ENCODE data around the gene AGFG2.

AGFG2 gene

DNA sequence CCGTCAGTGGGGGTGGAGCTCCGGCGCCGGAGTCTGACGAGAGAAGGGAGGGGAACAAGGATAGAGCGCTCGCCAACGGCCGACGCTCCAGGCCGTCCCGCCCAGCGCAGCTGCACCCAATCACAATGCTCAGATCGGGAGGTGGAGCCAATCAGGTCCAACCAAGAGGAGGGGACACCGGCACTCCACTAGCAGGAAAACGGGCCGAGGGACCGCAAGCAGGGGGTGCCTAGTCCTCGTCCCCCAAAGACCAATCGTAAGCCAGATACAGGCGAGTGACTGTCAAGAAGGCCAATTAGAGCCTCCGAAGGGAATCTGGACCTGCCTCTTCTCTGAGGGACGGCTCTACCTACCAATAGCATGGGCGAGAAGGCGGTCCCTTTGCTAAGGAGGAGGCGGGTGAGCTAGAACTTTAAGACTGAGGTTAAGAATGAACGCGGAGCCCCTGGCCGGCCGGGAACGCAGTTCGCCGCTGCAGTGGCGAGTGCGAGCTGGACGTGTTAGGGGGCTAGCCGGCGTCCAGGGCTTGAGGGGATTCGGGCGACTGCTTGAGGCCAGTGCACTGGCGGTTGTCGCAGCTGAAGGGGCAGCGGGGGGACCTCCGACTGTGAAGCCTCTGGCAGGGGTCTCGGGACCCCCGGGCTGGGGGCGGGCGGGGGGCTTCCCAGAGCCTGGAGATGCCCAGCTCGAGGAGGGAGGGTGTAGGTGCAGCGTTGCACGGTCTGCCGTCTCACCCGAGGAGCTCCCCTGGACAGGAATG lies 47.4 kb downstream of the AGFG2 start, which contains the start of gene FBXO24:
TSS of gene FBXO24 (plus strand) at position 63 of the 760 bp plus-strand sequence. CDS start at position 361, 298 bp downstream.
- DNase-seq (ENCODE audit: low spot score), result peak; percentile 100

DNA sequence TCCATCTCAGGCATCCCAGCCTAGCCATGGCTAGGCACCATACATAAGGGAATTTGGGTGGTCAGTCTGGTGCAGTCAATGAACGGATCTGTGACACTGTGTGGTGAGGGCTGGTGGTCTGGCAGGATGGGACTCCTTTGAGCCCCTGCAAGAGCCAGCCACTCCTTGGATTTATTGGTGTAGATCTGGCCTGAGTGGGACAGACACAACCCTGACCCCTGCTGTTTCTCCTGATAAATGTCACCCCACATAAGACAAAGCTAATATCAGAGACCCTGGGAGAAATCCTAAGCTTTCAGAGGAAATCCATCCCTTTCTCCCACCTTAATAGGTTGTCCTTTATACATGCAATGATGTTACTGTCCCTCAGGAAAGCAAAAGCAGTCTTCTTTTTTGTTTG lies 49.4 kb downstream of the AGFG2 start:
- DNase-seq (ENCODE audit: low spot score), result peak; percentile 33

DNA sequence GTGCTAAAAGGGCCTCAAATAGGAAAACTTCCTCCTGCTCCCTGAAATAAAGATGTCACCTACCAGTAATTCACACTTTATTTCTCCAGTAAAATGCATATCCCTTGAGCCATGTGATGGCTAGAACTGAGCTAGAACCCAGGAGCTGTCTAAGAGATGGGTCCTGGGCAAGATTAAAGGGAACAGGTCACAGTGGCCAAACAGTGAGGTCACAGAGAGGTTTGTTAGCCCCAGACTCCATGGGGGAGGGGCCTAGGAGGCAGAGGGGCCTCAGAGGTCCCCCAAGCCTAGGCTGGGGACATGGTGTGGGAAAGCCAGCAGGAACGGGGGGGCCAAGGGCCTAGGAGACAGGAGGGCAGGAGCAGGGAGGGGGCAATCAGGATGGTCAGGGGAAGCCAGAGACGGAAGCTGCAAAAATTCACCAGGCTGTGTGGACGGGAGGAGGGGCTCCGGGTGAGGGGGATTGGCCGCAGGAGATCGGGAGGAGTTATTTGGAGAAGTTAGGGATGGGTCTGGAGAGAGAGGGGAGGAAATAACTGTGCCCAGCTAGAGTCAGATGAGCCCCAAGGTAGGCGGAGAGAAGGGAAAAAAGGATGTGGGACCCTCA lies 50.4 kb downstream of the AGFG2 start:
- DNase-seq (ENCODE audit: low spot score), result no peak

GRCh38 chr7:100590077-100590737 lies 51.2 kb downstream of the AGFG2 start:
- no peak for DNase-seq (ENCODE audit: low spot score)

DNA sequence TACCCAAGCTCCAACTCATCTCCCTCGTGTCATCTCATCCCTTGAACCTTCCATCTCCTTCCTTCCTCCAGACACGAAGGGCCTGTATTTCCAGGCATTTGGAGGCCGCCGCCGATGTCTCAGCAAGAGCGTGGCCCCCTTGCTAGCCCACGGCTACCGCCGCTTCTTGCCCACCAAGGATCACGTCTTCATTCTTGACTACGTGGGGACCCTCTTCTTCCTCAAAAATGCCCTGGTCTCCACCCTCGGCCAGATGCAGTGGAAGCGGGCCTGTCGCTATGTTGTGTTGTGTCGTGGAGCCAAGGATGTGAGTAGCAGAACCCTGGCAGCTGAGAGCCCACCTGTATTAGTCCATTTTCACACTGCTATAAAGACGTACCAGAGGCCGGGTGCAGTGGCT lies 52.6 kb downstream of the AGFG2 start:
- DNase-seq (ENCODE audit: low spot score), result no peak

- DNase-seq (ENCODE audit: low spot score), result no peak
These were observed 56.2 kb downstream of the AGFG2 start for GRCh38 chr7:100595188-100595587.

DNA sequence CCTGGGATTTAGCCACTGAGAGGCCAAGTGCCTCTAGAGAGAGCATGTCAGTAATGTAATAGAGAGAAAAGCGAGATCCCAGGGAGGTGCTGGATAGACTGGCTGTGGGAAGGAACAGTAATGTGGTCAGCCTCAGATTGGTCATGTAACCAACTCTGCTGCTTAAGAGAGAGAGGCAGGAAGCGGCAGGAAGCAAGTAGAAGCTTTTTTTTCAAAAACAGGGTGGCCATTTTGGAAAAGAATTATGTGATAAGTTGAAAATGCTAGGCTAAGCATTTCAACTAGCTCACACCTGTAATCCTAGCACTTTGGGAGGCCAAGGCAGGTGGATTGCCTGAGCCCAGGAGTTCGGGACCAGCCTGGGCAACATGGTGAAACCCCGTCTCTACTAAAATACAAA lies 59.4 kb downstream of the AGFG2 start:
- DNase-seq (ENCODE audit: low spot score), result no peak

- DNase-seq (ENCODE audit: low spot score), result no peak
These were observed 61.1 kb downstream of the AGFG2 start for GRCh38 chr7:100599911-100600729.

DNA sequence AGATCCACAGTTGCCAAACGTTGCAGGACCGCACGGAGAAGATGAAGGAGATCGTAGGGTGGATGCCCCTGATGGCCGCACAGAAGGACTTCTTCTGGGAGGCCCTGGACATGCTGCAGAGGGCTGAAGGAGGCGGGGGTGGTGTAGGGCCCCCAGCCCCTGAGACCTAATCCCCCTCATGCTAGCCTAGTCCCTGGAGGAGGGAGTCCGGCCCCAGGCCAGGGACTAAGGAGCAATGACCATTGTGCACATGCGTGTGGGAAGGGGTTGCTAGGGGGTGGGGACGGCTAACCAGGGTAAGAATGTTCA lies 61.7 kb downstream of the AGFG2 start:
- no peak for DNase-seq (ENCODE audit: low spot score)

- DNase-seq (ENCODE audit: low spot score), result no peak
These were observed 64.1 kb downstream of the AGFG2 start for GRCh38 chr7:100602889-100603725.

DNA sequence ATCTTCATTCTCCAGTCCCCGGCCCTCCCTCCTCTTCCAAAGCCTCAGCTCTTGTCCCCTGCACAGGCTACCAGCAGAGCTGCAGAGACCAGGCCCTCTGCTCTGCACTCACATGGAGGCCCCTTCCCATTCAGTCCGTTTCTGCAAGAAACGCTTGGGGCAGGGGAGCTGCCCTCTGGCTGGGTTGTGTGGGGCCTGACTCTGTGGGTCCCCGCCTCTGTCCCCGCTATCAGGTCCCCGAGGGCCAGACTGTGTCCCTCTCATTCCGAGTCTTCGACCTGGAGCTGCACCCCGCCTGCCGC lies 64.7 kb downstream of the AGFG2 start:
- no peak for DNase-seq (ENCODE audit: low spot score)

GRCh38 chr7:100604028-100604975 lies 65.3 kb downstream of the AGFG2 start:
- DNase-seq (ENCODE audit: low spot score), result peak; percentile 80

DNA sequence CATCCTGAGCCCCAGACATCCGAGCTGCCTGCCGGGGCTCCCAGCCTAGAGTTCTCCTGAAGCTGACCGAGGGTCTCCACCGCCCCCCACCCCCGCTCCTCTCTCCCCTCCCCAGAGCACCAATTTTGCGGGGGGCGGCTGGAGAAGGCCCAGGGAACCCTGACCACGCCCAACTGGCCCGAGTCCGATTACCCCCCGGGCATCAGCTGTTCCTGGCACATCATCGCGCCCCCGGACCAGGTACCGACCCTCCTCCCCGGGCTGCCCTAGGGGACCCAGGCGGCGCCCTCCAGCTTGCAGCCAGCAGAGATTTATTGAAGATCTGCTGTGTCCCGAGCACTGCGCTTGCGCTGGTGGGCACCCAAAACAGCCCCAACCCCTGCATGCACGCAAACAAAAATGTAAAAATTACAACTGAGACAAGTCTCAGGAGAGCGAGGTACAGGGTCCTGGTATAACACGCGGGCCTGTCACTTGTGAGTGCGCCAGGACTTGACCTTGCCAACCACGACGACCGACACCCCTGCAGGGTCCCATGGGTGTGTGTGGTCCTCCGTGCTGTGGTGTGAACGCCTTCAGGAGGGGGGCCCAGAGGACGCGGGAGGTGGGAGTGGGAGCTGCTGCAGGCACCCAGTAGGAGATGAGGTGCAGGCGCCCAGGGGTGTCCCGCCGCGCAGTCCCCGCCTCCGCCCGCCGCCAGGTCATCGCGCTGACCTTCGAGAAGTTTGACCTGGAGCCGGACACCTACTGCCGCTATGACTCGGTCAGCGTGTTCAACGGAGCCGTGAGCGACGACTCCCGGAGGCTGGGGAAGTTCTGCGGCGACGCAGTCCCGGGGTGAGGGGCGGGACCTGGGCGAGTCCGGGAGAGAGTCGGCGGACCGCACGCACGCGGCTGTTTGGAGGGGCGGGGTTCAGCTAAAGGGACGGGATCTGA lies 66.2 kb downstream of the AGFG2 start:
- DNase-seq (ENCODE audit: low spot score), result peak; percentile 12

DNA sequence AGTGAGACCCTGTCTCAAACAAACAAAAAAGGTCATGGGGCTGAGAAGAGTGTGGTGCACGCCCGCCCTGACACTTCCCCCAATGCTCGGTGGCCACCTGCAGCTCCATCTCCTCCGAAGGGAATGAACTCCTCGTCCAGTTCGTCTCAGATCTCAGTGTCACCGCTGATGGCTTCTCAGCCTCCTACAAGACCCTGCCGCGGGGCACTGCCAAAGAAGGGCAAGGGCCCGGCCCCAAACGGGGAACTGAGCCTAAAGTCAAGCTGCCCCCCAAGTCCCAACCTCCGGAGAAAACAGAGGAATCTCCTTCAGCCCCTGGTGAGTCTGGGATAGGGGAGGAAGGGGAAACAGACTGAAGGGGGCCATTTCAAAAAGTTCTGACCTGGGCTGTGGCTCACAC lies 67.3 kb downstream of the AGFG2 start:
- no peak for DNase-seq (ENCODE audit: low spot score)

DNA sequence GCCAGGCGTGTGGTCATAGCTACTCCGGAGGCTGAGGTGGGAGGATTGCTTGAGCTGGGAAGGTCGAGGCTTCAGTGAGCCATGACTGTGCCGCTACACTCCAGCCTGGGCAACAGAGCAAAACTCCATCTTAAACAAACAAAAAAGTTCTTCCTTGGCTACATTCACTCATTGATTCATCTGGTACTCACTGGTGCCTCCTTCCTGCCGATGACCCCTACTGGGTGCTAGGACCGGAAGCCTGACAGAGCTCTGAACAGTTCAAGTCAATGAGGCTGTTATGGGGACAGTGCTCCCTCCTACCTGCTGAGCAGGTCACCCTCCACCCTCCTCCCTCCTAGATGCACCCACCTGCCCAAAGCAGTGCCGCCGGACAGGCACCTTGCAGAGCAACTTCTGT lies 68.1 kb downstream of the AGFG2 start:
- no peak for DNase-seq (ENCODE audit: low spot score)

- DNase-seq (ENCODE audit: low spot score), result no peak
These were observed 71.0 kb downstream of the AGFG2 start for GRCh38 chr7:100609958-100610357.

- DNase-seq (ENCODE audit: low spot score), result peak; percentile 97
These were observed 73.2 kb downstream of the AGFG2 start, which contains the start of gene MOSPD3 for GRCh38 chr7:100611983-100612729. Gene MOSPD3 (plus strand): TSS chr7:100612540. CDS start chr7:100612792, 252 bp downstream.

- no peak for DNase-seq (ENCODE audit: low spot score)
These were observed 73.9 kb downstream of the AGFG2 start for GRCh38 chr7:100612730-100613390.
